ENCODE measurements around the gene FRMD1.

- no peak for TF ChIP-seq CTCF (IDR thresholded peaks at IDR 0.05; ENCODE audit: low read depth, low read length, poor library complexity, severe bottlenecking)
- TF ChIP-seq EZH2phosphoT487 (IDR thresholded peaks at IDR 0.05; ENCODE audit: borderline replicate concordance, low read length): no peak
Observed at GRCh38 chr6:168021581-168021980, 57.4 kb downstream of the FRMD1 start.

All from DOHH2 (cell line).